Suprapubic skin (tissue), 4 donors: ENCODE measurements around the gene PRKAG2. TPM values are rescaled to one million over a fixed set of nuclear protein-coding genes. Genes with fewer than 3 reads are reported as not detected.

Source experiments
- DNase-seq, 2 donors: peaks; one replicate each; pipeline ENCODE4 v3.0.0-alpha.2; 2019; ENCODE audit warnings: low spot score in 2 of 2
- H3K27ac ChIP-seq: fragments of 200-600 bp; sonication (generic); one replicate; pipeline ENCODE4 v1.5.1; 2019
- H3K27me3 ChIP-seq: fragments of 200-600 bp; sonication (generic); one replicate; pipeline ENCODE4 v1.5.1; 2019
- H3K36me3 ChIP-seq: fragments of 200-600 bp; sonication (generic); one replicate; pipeline ENCODE4 v1.5.1; 2019
- H3K4me1 ChIP-seq: fragments of 200-600 bp; sonication (generic); one replicate; pipeline ENCODE4 v1.5.1; 2019
- H3K4me3 ChIP-seq: fragments of 200-600 bp; sonication (generic); one replicate; pipeline ENCODE4 v1.5.1; 2019; ENCODE audit warnings: mild to moderate bottlenecking
- H3K9me3 ChIP-seq: fragments of 200-600 bp; sonication (generic); one replicate; pipeline ENCODE4 v1.5.1; 2019
- CTCF ChIP-seq, 2 donors: fragments of 200-600 bp in 1 of 2; fragments of 450-650 bp in 1 of 2; sonication (generic) in 1 of 2; IDR thresholded peaks; one replicate each; pipeline ENCODE4 v1.5.1; 2016 to 2019; ENCODE audit warnings: antibody characterized with exemption in 2 of 2, mild to moderate bottlenecking in 1 of 2, moderate library complexity in 1 of 2
- EP300 ChIP-seq: sonication (generic); formaldehyde crosslinking; IDR thresholded peaks from one replicate; pipeline ENCODE4 v1.6.1; 2017; ENCODE audit warnings: antibody characterized with exemption
- POLR2A ChIP-seq, 2 donors: fragments of 450-650 bp; IDR thresholded peaks; one replicate each; pipeline ENCODE4 v1.6.1; 2017; ENCODE audit warnings: antibody characterized with exemption in 2 of 2, mild to moderate bottlenecking in 2 of 2, moderate library complexity in 2 of 2
- POLR2AphosphoS5 ChIP-seq, 3 donors: sonication (generic); formaldehyde crosslinking; IDR thresholded peaks; one replicate each; pipeline ENCODE4 v1.6.1; 2017; ENCODE audit warnings: antibody characterized with exemption in 3 of 3
- WGBS: methylation state at CpG from one replicate; pipeline ENCODE4 v1.1.5; 2018; 5-methylcytosine and 5-hydroxymethylcytosine counted together
- total RNA-seq, 4 donors: library from RNA; depleted of rRNA; stranded (reverse); fragments of >200 nt; gene quantifications; one replicate each; pipeline ENCODE4 v1.1.0, GENCODE V29; 2016

PRKAG2 gene
- total RNA-seq, 4 donors from 2014 or later, result 16.5 to 40.0 (median 17.3) TPM

- Histone ChIP-seq H3K9me3 (no peaks in the 10 kb centered on the region), H3K4me3 (no peak overlapping the region), H3K27ac (no peak overlapping the region), H3K27me3 (no peaks in the 10 kb centered on the region), H3K4me1 (peaks cover 16% of the 10 kb centered on the region), H3K36me3 (no peaks in the 10 kb centered on the region)
- DNase-seq, result no peak
- TF ChIP-seq EP300, result no peak
- TF ChIP-seq POLR2AphosphoS5 (IDR thresholded peaks at IDR 0.05), result no peak
- no peak for TF ChIP-seq POLR2A (IDR thresholded peaks at IDR 0.05)
- no peak for TF ChIP-seq CTCF (IDR thresholded peaks at IDR 0.05)
- 93% methylated on average over 15 of the region's 15 CpGs for WGBS
These were observed 172.5 kb downstream of the PRKAG2 start for GRCh38 chr7:151704299-151704959.

- TF ChIP-seq EP300, result no peak
- TF ChIP-seq POLR2A (IDR thresholded peaks at IDR 0.05), result no peak
- TF ChIP-seq POLR2AphosphoS5 (IDR thresholded peaks at IDR 0.05), result no peak
- no peak for TF ChIP-seq CTCF (IDR thresholded peaks at IDR 0.05)
- 98% methylated on average over 9 of the region's 9 CpGs for WGBS
- no peak for DNase-seq
These were observed 174.0 kb downstream of the PRKAG2 start for GRCh38 chr7:151702961-151703360.

GRCh38 chr7:151700586-151701165 is 176.2 kb downstream of the PRKAG2 start:
- no CpG with 5 or more reads among the region's 13 CpGs for WGBS
- Histone ChIP-seq H3K4me3 (no peak overlapping the region), H3K27ac (no peak overlapping the region), H3K27me3 (no peaks in the 10 kb centered on the region), H3K36me3 (no peaks in the 10 kb centered on the region), H3K4me1 (peaks cover 22% of the 10 kb centered on the region), H3K9me3 (no peaks in the 10 kb centered on the region)
- TF ChIP-seq POLR2A (IDR thresholded peaks at IDR 0.05), result no peak
- DNase-seq, result no peak

More at GRCh38 chr7:151702961-151703360, 174.0 kb downstream of the PRKAG2 start:
- Histone ChIP-seq H3K9me3 (no peaks in the 10 kb centered on the region), H3K27ac (no peak overlapping the region), H3K4me3 (no peak overlapping the region), H3K27me3 (no peaks in the 10 kb centered on the region), H3K4me1 (peaks cover 16% of the 10 kb centered on the region), H3K36me3 (no peaks in the 10 kb centered on the region)

- Histone ChIP-seq H3K27ac (no peak overlapping the region), H3K36me3 (no peaks in the 10 kb centered on the region), H3K9me3 (no peaks in the 10 kb centered on the region), H3K4me1 (peaks cover 25% of the 10 kb centered on the region), H3K4me3 (no peak overlapping the region), H3K27me3 (no peaks in the 10 kb centered on the region)
- TF ChIP-seq POLR2A (IDR thresholded peaks at IDR 0.05), result no peak
- TF ChIP-seq EP300, result no peak
- TF ChIP-seq CTCF (IDR thresholded peaks at IDR 0.05), result no peak
- no peak for TF ChIP-seq POLR2AphosphoS5 (IDR thresholded peaks at IDR 0.05)
- no peak for DNase-seq
- 85% methylated on average over 10 of the region's 10 CpGs for WGBS
These were observed 177.0 kb downstream of the PRKAG2 start for GRCh38 chr7:151699928-151700319.

- TF ChIP-seq EP300, result no peak
- TF ChIP-seq POLR2A (IDR thresholded peaks at IDR 0.05), result no peak
- no peak for TF ChIP-seq CTCF (IDR thresholded peaks at IDR 0.05)
- no peak for TF ChIP-seq POLR2AphosphoS5 (IDR thresholded peaks at IDR 0.05)
- WGBS, result 88% methylated on average over 16 of the region's 16 CpGs
- H3K36me3 ChIP-seq, result no peaks in the 10 kb centered on the region
- H3K4me1 ChIP-seq, result peaks cover 31% of the 10 kb centered on the region
- no peaks in the 10 kb centered on the region for H3K27me3 ChIP-seq
- H3K9me3 ChIP-seq, result no peaks in the 10 kb centered on the region
- H3K27ac ChIP-seq, result no peak overlapping the region
- no peak for DNase-seq
- H3K4me3 ChIP-seq, result no peak overlapping the region
These were observed 177.6 kb downstream of the PRKAG2 start for GRCh38 chr7:151699147-151699927.
